DLD1 (cell line): ENCODE measurements around the gene CLCN5.
"Not testable (repeated sequence)": the region's sequence is repeated elsewhere in the genome, so short reads cannot be mapped to it uniquely, and the experiment has no call there.

Source experiments
- in situ Hi-C: cut with HindIII; loops from 2 replicates; pipeline ENCODE4 v1.10.0; 2017; ENCODE audit warnings: low sequenced_read_pairs

Gene CLCN5

DNA sequence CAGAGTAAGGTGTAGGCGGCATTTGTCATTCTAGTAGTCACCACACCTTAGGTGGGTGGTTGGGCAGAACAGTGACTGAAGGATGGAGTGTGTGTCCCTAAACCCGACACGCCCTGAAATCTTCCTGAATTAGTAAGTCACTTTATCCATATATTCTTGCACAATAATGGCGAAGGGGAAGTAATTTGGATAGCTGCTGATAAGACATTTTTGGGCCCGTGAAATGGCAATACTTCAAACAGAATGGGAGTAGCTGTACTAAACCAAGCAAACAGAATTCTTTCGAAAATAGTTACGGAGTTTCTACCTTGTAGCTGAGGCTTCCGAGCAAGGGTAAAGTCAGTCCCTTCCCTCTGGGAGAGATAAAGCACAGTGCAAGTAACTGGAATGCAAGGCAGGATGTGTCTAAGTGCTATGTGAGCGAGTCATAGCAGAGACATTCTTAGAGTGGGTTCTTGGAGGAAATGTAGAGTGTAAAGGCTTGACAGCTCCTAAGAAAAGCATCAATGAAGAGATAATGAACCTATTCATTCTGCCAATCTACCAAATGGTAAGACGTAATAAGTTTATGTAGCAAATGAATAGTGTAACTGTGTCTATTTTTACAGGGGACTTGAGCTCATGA is 72.8 kb downstream of the CLCN5 start:
- in situ Hi-C loops: no loop called here

DNA sequence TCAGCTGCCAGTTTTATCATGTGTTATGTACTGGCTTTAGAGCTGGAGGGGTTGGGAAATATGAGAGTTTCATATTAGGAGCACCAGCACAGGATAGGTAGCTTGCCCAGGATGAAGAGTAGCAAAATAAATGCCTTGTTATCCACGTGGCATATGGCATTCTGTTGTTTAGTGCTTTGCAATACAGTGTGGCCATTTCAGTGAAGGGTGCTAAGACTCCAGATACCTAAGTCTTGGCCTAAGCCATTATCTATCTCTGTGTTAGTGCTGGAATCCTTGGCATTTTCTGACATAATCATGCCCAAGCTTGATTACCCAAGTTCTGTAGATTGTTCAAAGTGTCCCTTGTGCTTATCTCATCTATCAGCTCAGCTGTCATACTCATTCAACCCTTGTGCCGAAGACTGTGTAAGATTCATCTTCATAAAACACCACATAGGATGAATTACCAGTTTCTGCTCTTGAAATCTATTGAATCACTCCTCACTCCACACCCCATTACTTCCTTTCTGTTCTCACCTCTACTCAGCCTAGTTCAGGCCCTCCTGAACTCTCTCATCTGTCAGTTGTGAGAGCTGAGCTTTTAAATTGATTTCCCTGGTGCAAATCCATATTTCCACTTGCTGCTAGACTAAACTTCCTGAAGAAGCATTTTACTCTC is 73.5 kb downstream of the CLCN5 start:
- in situ Hi-C loops: no loop called here

DNA sequence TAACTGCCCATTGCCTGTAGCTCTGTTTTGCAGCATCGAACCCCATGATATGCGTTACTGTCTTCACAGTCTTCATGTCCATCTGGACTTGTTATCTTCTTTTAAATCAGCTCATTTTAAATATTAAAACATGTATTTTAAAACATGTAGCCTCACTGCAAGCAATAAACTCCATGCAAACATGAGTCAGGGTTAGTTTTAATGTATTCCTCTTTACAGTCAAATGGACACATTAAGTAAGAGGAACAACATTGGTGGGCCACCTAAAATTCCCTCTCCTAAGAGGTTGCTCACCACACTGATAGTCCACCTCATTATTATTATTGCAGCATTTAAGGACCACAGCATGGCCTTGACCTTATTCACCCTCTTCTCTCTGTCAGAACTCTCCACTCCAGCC is 74.1 kb downstream of the CLCN5 start:
- in situ Hi-C loops: no loop called here

DNA sequence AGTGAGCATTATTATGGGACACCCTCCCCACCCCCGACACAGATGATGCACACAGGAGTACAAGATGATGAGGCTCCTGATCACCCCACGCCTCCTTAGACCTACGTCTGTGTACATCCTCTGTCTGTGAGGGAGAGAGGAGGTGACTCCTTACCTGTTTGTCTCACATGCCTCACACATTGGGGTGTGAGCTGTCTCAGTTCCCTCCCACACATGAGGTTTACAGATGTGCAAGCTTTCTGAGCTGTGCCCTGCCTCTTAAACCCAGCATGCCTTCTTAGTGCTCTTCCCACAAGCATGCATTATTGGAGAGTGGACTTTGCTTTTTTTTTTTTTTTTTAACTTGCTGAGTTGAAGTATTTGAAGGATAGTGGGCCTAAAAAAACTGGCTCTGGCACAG is 76.7 kb downstream of the CLCN5 start:
- in situ Hi-C loops: no loop called here

DNA sequence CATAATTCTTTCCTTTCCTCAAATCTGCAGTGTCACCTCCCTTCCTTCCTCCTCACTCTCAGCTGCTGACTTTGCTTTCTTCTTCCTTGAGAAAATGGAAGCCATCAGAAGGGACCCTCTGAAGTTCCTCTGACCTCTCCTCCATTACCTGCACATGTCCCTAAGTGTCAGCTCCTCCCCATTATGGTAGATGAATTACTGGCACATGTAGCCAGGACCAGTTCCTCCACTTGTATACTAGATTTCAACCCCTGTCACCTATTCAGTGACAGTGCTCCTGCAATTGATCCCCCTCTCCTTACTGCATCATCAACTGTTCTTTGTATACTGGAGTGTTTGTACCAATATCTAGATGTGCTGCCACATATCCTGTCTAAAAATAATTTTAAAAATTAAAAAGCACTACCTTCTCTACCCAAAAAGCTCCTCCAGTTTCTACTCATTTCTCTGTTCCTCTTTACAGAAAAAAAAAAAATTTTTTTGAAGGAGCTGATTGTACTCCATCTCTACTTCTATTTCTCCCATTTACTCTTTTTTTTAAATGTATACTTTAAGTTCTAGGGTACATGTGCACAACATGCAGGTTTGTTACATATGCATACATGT is 78.6 kb downstream of the CLCN5 start:
- in situ Hi-C loops: no loop called here

DNA sequence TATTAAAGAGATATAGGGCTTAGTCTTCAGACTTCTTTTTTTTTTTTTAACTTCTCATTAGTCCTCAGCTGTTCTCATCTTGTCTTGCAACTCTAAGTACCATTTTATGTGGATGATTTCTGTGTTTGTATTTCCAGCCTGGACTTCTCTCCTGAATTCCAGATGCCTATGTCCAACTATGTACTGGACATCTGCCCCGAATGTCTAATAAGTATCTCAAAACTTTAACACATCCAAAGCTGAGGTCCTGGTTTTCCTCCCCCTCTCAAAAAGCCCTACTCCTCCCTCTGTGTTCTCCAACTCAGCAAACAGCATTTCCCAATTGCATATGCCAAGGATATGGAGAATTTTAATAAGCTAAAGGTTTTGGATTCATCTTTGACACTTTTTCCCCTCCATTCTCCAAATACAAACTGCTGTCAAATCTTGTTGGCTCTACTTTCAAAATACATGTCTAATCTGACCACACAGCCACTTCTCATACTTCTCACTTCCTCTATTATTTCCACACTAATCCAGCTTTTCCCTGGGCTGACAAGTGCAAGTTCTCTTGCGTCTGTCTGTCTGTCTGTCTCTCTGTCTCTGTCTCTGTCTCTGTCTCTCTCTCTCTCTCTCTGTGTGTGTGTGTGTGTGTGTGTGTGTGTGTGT is 79.8 kb downstream of the CLCN5 start:
- in situ Hi-C loops: no loop called here

DNA sequence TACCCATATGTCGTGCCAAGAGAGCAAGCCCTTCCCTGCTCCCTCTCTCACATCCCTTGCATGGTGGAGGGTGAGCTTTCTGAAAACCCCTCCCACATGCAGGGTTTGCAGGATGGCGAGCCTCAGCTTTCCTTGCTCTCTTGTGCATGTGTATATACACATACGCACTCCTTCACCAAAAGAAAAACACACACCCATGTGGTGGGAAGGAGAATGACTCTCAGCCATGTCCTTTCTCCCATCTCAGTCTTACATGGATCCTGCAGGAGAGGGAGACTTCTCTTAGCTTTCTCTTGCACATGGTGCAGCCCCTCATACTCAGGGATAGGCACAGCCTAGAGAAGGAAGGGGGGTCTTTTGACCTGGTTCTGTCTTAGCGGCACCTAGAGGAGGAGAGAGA is 81.1 kb downstream of the CLCN5 start:
- in situ Hi-C loops: no loop called here

DNA sequence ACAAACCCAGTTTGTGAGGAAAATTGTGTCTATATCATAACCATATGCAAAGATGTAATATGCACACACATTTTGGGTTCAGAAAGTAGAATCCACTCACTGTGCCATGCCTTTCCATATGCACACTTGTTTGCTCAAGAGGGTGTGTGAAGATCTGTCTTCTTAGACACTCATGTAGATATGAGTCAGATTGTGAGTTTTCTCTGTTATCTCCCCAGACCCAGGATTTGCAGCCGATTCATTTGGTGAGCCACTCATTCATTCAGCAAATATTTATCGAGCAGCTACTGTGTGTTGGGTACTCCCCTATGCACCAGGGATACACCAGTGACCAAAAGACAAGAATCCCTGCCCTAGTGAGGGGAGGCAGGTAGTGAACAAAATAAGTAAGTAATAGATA is 81.5 kb downstream of the CLCN5 start:
- in situ Hi-C loops: no loop called here

DNA sequence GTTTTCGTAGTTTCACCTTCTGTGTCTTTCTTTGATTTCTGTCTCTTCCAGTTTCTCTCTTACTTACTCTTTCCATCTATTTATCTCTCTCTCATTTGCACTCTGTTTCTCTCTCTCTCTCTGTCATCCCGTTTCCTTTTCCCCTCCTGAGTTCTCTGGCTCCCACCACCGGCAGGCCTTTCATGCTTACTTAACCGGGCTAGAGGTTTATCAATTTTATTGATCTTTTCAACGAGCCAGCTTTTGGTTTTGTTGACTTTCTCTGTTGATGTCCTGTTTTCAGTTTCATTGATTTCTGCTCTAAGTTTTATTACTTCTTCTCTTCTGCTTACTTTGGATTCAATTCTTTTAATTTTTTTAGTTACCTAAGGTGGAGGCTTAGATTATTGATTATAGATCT is 103.2 kb downstream of the CLCN5 start:
- in situ Hi-C loops: not testable (repeated sequence)

DNA sequence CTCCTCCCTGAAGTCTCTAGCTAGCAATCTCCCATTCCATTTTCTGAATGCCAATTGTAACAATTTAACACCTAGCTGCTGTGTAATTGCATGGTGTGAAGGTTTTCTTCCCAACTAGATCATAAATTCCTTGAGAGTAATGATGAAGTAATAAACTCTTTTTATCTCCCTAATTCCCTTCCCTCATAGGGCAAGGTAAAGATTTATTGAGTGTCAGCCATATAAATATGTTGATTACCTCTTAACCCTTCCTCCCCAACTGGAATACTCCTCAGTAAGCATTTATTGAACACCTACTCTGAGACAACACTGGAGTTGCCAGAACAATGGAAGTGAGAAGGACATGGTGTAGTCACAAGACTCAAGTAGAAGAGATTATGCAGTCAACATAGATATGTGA is 112.7 kb downstream of the CLCN5 start:
- in situ Hi-C loops: no loop called here

DNA sequence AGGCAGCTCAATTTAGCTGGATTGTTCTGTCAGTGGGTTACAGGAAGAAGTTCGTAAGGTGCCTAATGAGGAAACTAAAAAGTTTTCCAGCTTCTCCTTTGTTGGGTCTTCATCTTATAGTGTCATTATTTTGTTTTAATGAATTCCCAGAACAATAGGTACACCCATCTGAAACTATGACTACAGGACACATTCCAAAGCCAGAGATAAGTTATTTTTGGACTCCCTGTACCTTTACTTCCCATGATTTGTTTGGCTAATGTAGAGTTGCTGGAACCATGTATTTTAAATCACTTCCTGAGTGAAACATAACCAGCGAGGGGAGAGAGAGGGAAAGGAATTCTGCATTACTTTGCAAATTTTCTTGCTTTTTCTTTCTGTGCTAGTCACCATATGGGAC is 114.0 kb downstream of the CLCN5 start:
- in situ Hi-C loops: no loop called here

DNA sequence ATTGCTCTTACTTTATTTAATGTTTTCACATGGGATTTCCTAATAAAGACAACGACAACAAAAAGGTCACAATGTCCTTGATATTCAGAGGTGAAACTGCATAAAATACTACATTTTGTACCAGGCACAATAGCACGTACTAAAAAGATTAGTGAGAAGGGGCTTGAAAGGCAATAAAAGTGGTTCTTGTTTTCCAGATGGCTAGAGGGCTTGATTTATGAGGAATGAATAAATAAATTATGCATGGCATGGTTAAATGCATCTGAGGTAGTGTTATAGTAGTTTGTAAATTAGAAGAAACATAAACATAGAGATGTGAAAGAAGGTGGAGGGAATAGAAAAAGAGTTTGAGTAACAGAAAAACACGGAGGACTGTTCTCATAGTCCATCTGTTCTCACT is 123.4 kb downstream of the CLCN5 start:
- in situ Hi-C loops: no loop called here

DNA sequence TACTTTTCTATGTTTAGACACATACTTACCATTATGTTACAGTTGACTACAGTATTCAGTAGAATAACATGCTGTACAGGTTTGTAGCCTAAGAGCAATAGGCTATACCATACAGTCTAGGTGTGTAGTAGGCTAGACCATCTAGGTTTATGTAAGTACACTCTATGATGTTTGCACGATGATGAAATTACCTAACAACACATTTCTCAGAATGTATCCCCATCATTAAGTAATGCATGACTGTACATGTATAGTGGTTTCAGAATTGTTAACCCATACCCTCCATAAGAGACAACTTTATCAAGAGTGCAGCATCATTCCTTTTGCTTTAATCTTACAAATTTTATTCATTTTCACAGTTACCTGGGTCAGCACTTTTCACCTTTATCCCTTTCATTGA is 126.8 kb downstream of the CLCN5 start:
- in situ Hi-C loops: no loop called here

DNA sequence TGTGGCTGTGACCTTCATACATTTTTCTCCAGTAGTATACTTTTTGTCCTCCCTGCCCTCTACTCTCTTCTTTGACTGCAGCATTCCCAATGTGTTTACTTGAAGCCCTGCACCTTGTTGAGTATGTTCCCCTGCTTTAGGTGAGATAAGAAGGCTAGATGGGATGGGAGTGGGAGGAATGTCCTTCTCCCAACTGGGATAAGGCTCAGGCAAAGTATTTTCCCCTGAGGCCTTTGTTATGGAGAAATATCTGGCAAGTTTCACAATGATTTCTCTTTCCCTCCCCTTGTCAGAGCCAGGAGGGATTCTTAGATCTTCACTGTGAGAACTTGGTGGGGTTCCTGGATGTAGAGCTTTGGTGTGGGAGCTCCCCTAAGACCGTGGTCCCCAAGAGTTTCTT is 131.8 kb downstream of the CLCN5 start:
- in situ Hi-C loops: no loop called here

DNA sequence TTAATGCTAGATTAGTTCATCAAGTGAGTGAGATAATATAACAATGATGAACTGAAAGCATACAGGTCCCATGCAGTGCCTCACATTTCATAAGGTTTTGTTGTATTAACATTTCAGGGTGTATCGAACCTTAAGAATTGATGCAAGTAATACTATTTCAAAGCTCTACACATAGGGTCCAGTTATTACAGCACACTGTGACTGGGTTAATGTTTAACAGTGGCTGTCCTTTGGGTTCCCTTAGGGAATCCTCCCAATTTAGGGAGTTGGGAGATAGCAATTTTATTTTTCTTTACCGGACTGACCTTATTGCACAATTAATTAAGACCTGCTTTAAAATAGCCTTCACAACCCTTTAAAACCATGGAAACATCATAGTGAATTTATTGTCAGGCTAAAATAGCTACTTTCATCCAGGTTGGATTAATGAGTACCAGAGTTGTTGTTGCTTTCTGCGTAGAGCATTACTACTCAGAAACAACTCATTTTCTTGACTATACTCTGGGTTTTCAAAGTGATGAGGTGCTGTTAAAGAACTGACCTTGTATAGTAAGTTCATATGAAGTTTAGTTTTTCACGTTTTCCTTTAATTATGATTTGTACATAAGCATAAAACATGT is 144.0 kb downstream of the CLCN5 start:
- in situ Hi-C loops: no loop called here

DNA sequence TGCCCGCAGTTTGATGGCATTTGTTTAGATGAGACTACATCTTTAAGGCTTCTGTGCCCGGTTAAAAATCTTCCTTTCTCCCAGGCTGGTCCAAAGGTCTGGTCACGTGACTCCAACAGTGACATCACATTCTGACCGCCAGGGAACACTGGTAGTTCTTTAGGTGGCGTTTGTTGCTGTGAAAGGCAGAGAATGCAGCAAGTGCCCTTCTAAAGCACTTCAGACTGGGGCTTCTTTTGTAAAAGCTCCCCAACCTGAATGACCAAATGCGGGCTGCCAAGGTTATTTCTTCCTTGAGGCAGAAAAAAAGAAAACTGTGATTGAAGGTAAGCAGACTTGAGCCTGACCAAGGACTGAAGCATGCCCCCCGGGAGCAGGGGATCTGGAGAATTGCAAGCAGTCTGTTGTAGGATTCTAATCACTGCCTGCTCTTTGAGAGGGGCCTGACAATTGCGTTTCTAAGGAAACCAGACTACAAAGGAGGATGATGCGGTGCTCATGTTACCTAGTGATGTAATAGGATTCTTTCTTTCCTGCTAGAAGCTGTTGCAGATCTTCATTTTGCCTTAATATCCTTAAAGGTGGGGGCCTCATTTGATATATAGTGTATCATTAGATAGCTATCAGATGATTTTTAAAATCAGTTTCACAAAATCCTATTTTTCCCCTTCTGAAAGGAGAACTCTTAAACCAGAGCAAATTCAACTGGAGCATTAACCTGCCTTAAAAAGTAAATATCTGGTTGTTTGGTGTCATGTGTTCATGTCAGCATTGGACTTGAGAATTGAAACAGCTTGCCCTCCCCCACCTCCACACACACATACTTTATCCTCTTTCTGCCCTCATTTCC is 145.3 kb downstream of the CLCN5 start:
- in situ Hi-C loops: no loop called here

DNA sequence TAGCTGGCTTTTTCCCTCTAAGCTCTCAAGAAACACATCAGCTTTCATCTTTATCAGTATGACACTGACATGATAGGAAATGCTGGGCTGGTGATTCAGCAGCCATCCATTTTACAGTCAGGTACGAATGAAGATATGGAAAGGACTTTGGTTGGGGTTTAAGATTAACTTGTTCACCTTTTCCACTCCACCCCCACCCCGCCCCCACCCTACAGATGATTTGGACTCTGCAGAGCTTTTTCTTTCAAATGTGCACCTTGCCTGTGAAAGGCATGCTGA is 145.8 kb downstream of the CLCN5 start:
- in situ Hi-C loops: no loop called here

DNA sequence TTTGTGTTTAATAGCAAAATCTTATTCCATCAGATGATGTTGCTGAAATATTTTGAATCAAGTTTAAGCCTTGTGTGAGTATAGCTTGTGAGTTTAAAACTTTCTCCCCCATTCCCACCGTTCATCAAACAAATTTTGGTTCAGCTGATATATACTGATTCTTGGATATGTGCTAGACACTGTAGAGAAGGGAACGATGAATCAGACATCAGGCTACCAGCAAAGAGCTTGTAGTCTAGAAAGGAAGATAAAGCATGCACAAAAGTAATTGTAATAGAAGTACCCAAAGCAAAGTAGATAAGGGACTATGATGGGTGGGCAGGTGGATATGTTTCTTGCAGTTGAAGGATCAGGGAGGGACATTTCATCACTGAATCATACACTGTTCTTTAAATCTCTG is 146.5 kb downstream of the CLCN5 start:
- in situ Hi-C loops: no loop called here

DNA sequence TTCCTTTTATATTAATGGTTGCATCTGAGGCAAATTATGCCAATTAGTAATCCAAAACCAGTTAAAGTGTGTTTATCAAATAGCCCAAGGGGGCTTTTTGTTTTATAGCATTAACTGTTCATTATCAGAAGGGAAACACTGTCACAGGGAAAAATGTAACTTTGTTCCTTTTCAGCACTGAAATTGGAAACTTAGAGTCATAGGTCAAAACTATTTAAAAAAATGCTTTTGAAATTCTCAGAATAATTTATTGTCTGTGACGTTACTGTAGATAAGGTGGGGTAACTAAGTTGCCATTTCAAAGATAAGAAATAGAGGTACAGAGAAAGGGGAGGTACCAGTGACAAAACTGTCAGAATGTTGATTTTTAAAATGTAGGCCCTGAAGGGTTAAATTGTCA is 149.1 kb downstream of the CLCN5 start:
- in situ Hi-C loops: no loop called here

DNA sequence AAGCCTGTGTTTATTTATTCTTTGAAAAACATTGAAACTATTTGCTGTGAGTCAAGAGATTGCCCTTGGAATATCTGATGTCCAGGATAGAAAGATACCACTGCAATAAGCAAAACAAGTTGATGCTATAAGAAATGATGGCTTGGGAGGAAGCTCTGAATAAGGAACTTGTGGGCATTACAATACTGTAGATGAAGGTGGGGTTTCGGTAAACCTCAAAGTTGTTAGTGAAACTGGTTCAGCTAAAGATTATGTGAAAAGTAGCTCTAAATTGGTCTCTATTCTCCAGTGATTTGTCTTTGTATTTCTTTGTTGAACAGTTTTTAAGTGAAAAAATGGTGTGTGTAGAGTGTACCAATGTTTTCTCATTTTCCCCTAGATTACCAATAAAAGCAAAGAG is 149.7 kb downstream of the CLCN5 start:
- in situ Hi-C loops: no loop called here

DNA sequence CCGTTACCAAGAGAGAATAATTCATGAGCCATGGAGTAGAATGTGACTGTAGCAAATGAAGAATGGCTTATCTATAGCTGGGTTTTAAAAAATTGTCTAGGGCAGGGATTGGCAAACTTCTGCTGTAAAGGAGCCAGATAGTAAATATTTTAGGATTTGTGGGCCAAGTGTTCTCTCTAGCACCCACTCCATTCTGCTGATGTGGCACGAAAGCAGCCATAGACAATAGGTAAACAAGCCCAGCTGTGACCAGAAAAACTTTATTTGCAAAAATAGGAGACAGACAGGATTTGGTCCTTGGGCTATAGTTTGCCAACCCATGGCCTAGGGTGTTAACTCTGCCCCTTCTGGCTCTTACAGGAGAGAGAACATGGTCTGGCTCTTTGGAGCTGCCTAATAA is 151.2 kb downstream of the CLCN5 start:
- in situ Hi-C loops: no loop called here
